ENCODE data around the gene ILF2.

DNA sequence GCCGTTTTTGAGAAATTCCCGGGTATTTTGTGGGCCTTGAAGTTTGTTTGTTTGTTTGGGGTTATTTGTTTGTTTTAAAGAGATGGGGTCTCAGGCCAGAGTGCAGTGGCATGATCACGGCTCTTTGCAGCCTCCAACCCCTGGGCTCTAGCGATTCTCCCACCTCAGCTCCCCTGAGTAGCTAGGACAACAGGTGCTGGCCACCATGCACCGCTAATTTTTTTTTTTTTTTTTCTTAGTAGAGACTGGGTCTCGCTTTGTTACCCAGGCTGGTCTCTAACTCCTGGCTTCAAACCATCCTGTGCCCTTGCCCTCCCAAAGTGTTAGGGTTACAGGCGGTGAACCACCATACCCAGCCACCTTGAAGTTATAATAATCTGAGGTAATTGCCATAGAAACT is 34.9 kb downstream of the ILF2 start:
- TF ChIP-seq POLR2AphosphoS5 (IDR thresholded peaks at IDR 0.05) (no peak), POLR2A (IDR thresholded peaks at IDR 0.05) (no peak), EP300 (IDR thresholded peaks at IDR 0.05) (no peak)
- TF ChIP-seq, protein P1, sequence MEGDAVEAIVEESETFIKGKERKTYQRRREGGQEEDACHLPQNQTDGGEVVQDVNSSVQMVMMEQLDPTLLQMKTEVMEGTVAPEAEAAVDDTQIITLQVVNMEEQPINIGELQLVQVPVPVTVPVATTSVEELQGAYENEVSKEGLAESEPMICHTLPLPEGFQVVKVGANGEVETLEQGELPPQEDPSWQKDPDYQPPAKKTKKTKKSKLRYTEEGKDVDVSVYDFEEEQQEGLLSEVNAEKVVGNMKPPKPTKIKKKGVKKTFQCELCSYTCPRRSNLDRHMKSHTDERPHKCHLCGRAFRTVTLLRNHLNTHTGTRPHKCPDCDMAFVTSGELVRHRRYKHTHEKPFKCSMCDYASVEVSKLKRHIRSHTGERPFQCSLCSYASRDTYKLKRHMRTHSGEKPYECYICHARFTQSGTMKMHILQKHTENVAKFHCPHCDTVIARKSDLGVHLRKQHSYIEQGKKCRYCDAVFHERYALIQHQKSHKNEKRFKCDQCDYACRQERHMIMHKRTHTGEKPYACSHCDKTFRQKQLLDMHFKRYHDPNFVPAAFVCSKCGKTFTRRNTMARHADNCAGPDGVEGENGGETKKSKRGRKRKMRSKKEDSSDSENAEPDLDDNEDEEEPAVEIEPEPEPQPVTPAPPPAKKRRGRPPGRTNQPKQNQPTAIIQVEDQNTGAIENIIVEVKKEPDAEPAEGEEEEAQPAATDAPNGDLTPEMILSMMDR (IDR thresholded peaks at IDR 0.05) = no peak
